Measurements from ENCODE around the gene NPHP4. TPM values are rescaled to one million over a fixed set of nuclear protein-coding genes. Genes with fewer than 3 reads are reported as not detected.
"Not testable (repeated sequence)": the region's sequence is repeated elsewhere in the genome, so short reads cannot be mapped to it uniquely, and the experiment has no call there.

The NPHP4 gene
- total RNA-seq, 4 donors from 2014 or later, result 9.2 to 35.5 (median 18.3) TPM

DNA sequence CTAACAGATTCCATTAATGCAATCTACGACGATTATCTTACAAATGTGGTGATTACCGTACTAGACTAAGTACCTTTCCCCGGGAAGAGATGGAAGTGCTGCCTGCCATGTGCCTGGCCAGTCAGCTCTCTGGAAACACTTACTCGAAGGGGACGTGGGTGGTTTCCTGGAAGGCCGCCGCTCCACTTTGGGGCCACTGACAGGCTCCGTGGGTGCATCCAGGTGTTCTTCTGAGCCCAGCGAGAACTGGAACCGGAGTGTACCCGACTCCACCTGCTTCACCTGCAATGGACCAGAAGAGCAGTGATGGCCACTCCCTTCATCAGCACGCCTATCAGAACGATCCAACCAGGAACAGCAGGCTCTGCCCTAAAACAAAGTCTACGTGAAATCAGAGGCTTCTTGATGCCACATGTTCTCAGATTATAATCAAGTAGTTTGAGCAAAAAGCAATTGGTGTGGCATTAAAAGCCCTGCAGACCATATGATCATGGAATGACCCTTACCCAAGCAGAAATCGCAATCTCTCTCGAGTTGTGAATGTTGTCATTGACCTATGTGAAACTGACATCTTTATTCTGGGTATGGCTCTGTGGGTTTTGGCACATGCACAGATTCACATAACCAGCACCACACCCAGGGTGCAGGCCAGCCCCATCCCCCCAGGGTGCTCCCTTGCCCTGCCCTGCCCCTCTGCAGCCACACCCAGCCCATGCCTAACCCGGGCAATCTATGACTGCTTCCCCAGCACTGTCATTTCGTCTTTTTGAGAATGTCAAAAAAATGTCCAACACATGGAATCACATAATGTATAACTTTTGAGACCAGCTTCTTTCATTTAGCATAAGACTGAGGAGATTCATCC lies 64.5 kb downstream of the NPHP4 start:
- H3K36me3 ChIP-seq, result no peaks in the 10 kb centered on the region
- no peak overlapping the region for H3K4me3 ChIP-seq
- TF ChIP-seq, protein P1, sequence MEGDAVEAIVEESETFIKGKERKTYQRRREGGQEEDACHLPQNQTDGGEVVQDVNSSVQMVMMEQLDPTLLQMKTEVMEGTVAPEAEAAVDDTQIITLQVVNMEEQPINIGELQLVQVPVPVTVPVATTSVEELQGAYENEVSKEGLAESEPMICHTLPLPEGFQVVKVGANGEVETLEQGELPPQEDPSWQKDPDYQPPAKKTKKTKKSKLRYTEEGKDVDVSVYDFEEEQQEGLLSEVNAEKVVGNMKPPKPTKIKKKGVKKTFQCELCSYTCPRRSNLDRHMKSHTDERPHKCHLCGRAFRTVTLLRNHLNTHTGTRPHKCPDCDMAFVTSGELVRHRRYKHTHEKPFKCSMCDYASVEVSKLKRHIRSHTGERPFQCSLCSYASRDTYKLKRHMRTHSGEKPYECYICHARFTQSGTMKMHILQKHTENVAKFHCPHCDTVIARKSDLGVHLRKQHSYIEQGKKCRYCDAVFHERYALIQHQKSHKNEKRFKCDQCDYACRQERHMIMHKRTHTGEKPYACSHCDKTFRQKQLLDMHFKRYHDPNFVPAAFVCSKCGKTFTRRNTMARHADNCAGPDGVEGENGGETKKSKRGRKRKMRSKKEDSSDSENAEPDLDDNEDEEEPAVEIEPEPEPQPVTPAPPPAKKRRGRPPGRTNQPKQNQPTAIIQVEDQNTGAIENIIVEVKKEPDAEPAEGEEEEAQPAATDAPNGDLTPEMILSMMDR (IDR thresholded peaks at IDR 0.05), result no peak
- TF ChIP-seq POLR2A (IDR thresholded peaks at IDR 0.05), result no peak
- H3K9me3 ChIP-seq, result no peaks in the 10 kb centered on the region
- no peaks in the 10 kb centered on the region for H3K27me3 ChIP-seq
- no peaks in the 10 kb centered on the region for H3K4me1 ChIP-seq
- DNase-seq, result peak in 1 of 3 donors; percentile 3
- H3K27ac ChIP-seq, result no peak overlapping the region

DNA sequence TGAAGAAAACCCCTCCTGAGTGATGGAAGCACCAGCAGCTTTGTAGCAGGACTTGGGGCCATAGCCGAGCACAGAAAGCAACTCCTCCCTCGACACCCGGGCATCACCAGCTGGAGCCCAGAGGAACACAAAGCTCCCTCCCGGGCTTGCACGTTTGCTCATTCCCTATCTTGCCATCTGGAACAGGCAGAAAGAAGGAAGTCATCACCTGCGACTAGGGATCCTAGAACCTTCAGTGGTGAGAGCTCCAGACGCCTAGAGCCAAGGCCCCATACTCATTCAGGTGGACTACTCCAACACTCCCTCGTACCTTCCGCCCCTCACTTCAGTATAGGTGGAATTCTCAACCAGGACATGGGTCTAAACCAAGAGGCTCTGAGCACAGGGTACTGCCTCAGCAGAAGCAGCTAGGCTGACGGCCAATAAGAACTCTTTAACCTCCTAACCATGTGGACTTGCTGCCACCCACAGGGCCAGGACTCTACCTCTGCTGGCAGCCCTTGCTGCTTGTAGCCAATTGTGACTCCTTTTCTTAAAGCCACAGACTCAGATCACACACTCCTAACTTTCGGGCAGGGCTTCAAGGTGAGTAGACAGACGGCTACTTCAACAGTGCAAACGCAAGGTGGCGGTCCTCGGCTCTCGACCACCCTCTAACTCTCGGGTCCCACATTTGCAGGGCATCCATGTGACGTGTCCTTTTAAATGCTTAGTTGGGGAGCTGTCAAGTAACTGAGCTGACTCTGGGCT lies 65.4 kb downstream of the NPHP4 start:
- no peak overlapping the region for H3K27ac ChIP-seq

DNA sequence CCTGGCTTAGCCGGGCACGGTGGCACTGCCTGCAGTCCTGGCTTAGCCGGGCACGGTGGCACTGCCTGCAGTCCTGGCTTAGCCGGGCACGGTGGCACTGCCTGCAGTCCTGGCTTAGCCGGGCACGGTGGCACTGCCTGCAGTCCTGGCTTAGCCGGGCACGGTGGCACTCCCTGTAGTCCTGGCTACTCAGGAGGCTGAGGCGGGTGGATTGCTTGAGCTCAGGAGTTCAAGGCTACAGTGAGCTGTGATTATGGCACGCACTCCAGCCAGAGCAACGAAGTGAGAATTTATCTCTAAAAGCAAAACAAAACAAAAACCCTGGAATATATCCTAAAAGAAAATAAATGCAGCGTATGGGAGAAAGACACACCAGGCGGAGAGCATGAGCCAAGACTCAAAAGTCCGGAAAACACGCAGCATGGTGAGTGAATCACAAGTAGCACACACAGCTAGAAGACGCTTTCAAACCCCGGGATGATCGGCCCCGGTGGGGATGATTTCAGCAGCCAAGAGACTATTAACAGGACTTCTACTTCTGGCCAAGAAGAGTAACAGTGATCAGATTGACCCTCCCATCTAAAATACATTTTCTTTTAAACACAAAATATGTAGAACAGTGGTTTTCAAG lies 69.4 kb downstream of the NPHP4 start:
- not testable (repeated sequence) for H3K9me3 ChIP-seq, H3K4me3 ChIP-seq, H3K27ac ChIP-seq, H3K36me3 ChIP-seq, H3K27me3 ChIP-seq, H3K4me1 ChIP-seq
- DNase-seq, result peak in 1 of 3 donors; percentile 14

More for the DNA sequence above, 65.4 kb downstream of the NPHP4 start:
- Histone ChIP-seq H3K4me1 (no peaks in the 10 kb centered on the region), H3K27me3 (no peaks in the 10 kb centered on the region), H3K4me3 (no peak overlapping the region), H3K36me3 (no peaks in the 10 kb centered on the region), H3K9me3 (no peaks in the 10 kb centered on the region)
- TF ChIP-seq, protein P1 (IDR thresholded peaks at IDR 0.05), result no peak
- no peak for TF ChIP-seq POLR2A (IDR thresholded peaks at IDR 0.05)
- peak in 1 of 3 donors; percentile 3 for DNase-seq

DNA sequence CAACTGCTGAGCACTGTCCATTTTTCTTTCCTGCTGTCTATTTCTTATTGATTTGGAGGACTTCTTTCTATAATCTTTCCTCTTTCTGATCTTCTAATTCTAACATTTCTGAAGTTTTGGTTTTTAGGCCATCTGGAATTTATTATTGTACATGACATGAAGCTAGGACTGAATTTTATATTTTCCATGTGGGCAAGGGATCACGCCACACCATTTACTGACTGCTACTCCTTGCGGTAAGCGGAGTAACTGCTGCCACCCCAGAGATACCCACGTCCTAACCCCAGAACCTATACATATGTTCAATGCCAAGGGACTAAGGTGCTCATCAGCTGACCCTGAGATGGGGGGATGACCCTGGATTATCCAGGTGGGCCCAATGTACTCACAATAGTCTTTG lies 70.6 kb downstream of the NPHP4 start:
- Histone ChIP-seq H3K27me3 (no peaks in the 10 kb centered on the region), H3K9me3 (no peaks in the 10 kb centered on the region), H3K27ac (no peak overlapping the region), H3K4me1 (no peaks in the 10 kb centered on the region), H3K36me3 (no peaks in the 10 kb centered on the region), H3K4me3 (no peak overlapping the region)
- no peak for TF ChIP-seq POLR2A (IDR thresholded peaks at IDR 0.05)
- TF ChIP-seq, protein P1 (IDR thresholded peaks at IDR 0.05), result no peak
- no peak for DNase-seq

DNA sequence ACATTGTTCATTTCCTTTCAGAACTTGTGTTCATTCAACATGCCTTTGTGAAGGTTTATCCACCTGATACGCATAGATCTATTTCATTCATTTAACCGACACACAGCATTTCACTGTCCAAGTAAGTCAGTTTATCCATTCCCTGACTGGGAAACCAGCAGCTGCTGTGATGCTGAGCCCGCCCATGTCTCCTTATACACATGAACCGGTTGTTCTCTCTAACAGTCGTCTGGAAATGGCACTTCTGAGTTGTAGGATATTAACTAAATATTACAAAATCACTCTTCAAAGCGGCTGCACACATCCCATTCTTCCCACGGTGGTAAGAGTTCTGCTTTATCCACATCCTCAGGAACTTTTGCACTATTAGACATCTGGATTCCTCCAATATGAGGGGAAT lies 71.1 kb downstream of the NPHP4 start:
- TF ChIP-seq POLR2A (IDR thresholded peaks at IDR 0.05), result no peak
- TF ChIP-seq, protein P1 (IDR thresholded peaks at IDR 0.05), result no peak
- DNase-seq, result peak in 1 of 3 donors; percentile 4
- no peaks in the 10 kb centered on the region for H3K27me3 ChIP-seq

More for the DNA sequence above, 71.1 kb downstream of the NPHP4 start:
- Histone ChIP-seq H3K27ac (no peak overlapping the region), H3K9me3 (no peaks in the 10 kb centered on the region), H3K4me1 (no peaks in the 10 kb centered on the region), H3K4me3 (no peak overlapping the region), H3K36me3 (no peaks in the 10 kb centered on the region)
